ENCODE measurements around the gene RNF220.

Gene RNF220

GRCh38 chr1:44596511-44596910, 191.5 kb downstream of the RNF220 start:
- H3K18ac ChIP-seq (ENCODE audit: low read length) = no peak overlapping the region
- no peak overlapping the region for H2BK120ac ChIP-seq (ENCODE audit: insufficient read depth, low read length, poor library complexity)
- no peak overlapping the region for H2AK5ac ChIP-seq (ENCODE audit: low read length)
- H3K4me2 ChIP-seq (ENCODE audit: low read length) = no peak overlapping the region
- H2BK12ac ChIP-seq (ENCODE audit: low read length) = no peak overlapping the region
- H4K8ac ChIP-seq (ENCODE audit: low read depth, low read length) = no peak overlapping the region
- H4K12ac ChIP-seq (ENCODE audit: low read depth, low read length) = no peak overlapping the region
- no peak overlapping the region for H2BK5ac ChIP-seq (ENCODE audit: low read depth, low read length, poor library complexity)
- no peak for DNase-seq
- no peaks in the 10 kb centered on the region for H3K79me1 ChIP-seq (ENCODE audit: low read length)
- H3K4ac ChIP-seq (ENCODE audit: low read depth, low read length) = no peak overlapping the region
- H3K27ac ChIP-seq (ENCODE audit: low read depth, low read length) = no peak overlapping the region
- no peaks in the 10 kb centered on the region for H3K9me3 ChIP-seq (ENCODE audit: insufficient read depth, low read depth, low read length)
- H3K23ac ChIP-seq (ENCODE audit: low read length) = no peak overlapping the region
- no peaks in the 10 kb centered on the region for H3K36me3 ChIP-seq (ENCODE audit: control insufficient read depth in 1 of 2, insufficient read depth in 2 of 2, low read length in 2 of 2)
- H3K9ac ChIP-seq (ENCODE audit: low read length) = no peak overlapping the region
- no peaks in the 10 kb centered on the region for H3K4me1 ChIP-seq (ENCODE audit: control insufficient read depth in 1 of 2, insufficient read depth in 2 of 2, low read length in 2 of 2)
- no peaks in the 10 kb centered on the region for H3K79me2 ChIP-seq (ENCODE audit: control insufficient read depth, insufficient read depth, low read length, poor library complexity)
- no peak overlapping the region for H2AFZ ChIP-seq (ENCODE audit: insufficient read depth, low read length, poor library complexity)
- H3K27me3 ChIP-seq (ENCODE audit: insufficient read depth, low read length) = no peaks in the 10 kb centered on the region
- no peak overlapping the region for H4K91ac ChIP-seq (ENCODE audit: low read depth, low read length)
- H3K4me3 ChIP-seq (ENCODE audit: low read depth, low read length) = no peak overlapping the region
- no CpG with 5 or more reads among the region's 4 CpGs for WGBS (ENCODE audit: extremely low coverage, insufficient coverage, insufficient read length)
- H3K14ac ChIP-seq (ENCODE audit: low read length) = no peak overlapping the region

- no peak overlapping the region for H3K4me2 ChIP-seq (ENCODE audit: low read length)
- no CpG with 5 or more reads among the region's 10 CpGs for WGBS (ENCODE audit: extremely low coverage, insufficient coverage, insufficient read length)
- H3K79me2 ChIP-seq (ENCODE audit: control insufficient read depth, insufficient read depth, low read length, poor library complexity) = no peaks in the 10 kb centered on the region
- no peak overlapping the region for H4K91ac ChIP-seq (ENCODE audit: low read depth, low read length)
- no peak overlapping the region for H2BK120ac ChIP-seq (ENCODE audit: insufficient read depth, low read length, poor library complexity)
- H3K18ac ChIP-seq (ENCODE audit: low read length) = no peak overlapping the region
- no peaks in the 10 kb centered on the region for H3K36me3 ChIP-seq (ENCODE audit: control insufficient read depth in 1 of 2, insufficient read depth in 2 of 2, low read length in 2 of 2)
- H3K4me3 ChIP-seq (ENCODE audit: low read depth, low read length) = no peak overlapping the region
- no peak overlapping the region for H3K23ac ChIP-seq (ENCODE audit: low read length)
- H3K14ac ChIP-seq (ENCODE audit: low read length) = no peak overlapping the region
- no peak for DNase-seq
- H2AFZ ChIP-seq (ENCODE audit: insufficient read depth, low read length, poor library complexity) = no peak overlapping the region
- no peak overlapping the region for H2BK12ac ChIP-seq (ENCODE audit: low read length)
- no peak overlapping the region for H3K4ac ChIP-seq (ENCODE audit: low read depth, low read length)
- H3K9ac ChIP-seq (ENCODE audit: low read length) = no peak overlapping the region
- H3K9me3 ChIP-seq (ENCODE audit: insufficient read depth, low read depth, low read length) = no peaks in the 10 kb centered on the region
- H3K27ac ChIP-seq (ENCODE audit: low read depth, low read length) = no peak overlapping the region
- no peaks in the 10 kb centered on the region for H3K79me1 ChIP-seq (ENCODE audit: low read length)
- H4K12ac ChIP-seq (ENCODE audit: low read depth, low read length) = no peak overlapping the region
- H3K27me3 ChIP-seq (ENCODE audit: insufficient read depth, low read length) = no peaks in the 10 kb centered on the region
- H4K8ac ChIP-seq (ENCODE audit: low read depth, low read length) = no peak overlapping the region
- no peak overlapping the region for H2AK5ac ChIP-seq (ENCODE audit: low read length)
- H3K4me1 ChIP-seq (ENCODE audit: control insufficient read depth in 1 of 2, insufficient read depth in 2 of 2, low read length in 2 of 2) = no peaks in the 10 kb centered on the region
- no peak overlapping the region for H2BK5ac ChIP-seq (ENCODE audit: low read depth, low read length, poor library complexity)
These were observed 193.1 kb downstream of the RNF220 start for GRCh38 chr1:44598167-44598566.

- Histone ChIP-seq H4K8ac (ENCODE audit: low read depth, low read length) (no peak overlapping the region), H3K4me2 (ENCODE audit: low read length) (no peak overlapping the region), H2BK120ac (ENCODE audit: insufficient read depth, low read length, poor library complexity) (no peak overlapping the region), H3K14ac (ENCODE audit: low read length) (no peak overlapping the region), H3K79me1 (ENCODE audit: low read length) (no peaks in the 10 kb centered on the region), H3K4ac (ENCODE audit: low read depth, low read length) (no peak overlapping the region), H3K23ac (ENCODE audit: low read length) (no peak overlapping the region), H3K4me3 (ENCODE audit: low read depth, low read length) (peak overlapping the region; percentile 12), H3K36me3 (ENCODE audit: control insufficient read depth in 1 of 2, insufficient read depth in 2 of 2, low read length in 2 of 2) (no peaks in the 10 kb centered on the region), H3K27ac (ENCODE audit: low read depth, low read length) (no peak overlapping the region), H4K91ac (ENCODE audit: low read depth, low read length) (no peak overlapping the region), H2BK5ac (ENCODE audit: low read depth, low read length, poor library complexity) (no peak overlapping the region), H2AK5ac (ENCODE audit: low read length) (no peak overlapping the region), H2AFZ (ENCODE audit: insufficient read depth, low read length, poor library complexity) (no peak overlapping the region), H3K27me3 (ENCODE audit: insufficient read depth, low read length) (no peaks in the 10 kb centered on the region), H3K4me1 (ENCODE audit: control insufficient read depth in 1 of 2, insufficient read depth in 2 of 2, low read length in 2 of 2) (no peaks in the 10 kb centered on the region), H3K79me2 (ENCODE audit: control insufficient read depth, insufficient read depth, low read length, poor library complexity) (no peaks in the 10 kb centered on the region), H4K12ac (ENCODE audit: low read depth, low read length) (no peak overlapping the region), H3K18ac (ENCODE audit: low read length) (no peak overlapping the region), H3K9ac (ENCODE audit: low read length) (no peak overlapping the region), H3K9me3 (ENCODE audit: insufficient read depth, low read depth, low read length) (no peaks in the 10 kb centered on the region), H2BK12ac (ENCODE audit: low read length) (no peak overlapping the region)
- WGBS (ENCODE audit: extremely low coverage, insufficient coverage, insufficient read length) = 98% methylated on average over 2 of the region's 29 CpGs
- DNase-seq = no peak
These were observed 197.9 kb downstream of the RNF220 start for GRCh38 chr1:44602634-44603628.

GRCh38 chr1:44603718-44604117, 198.7 kb downstream of the RNF220 start:
- Histone ChIP-seq H2BK5ac (ENCODE audit: low read depth, low read length, poor library complexity) (no peak overlapping the region), H3K4ac (ENCODE audit: low read depth, low read length) (no peak overlapping the region)
- no CpG with 5 or more reads among the region's 4 CpGs for WGBS (ENCODE audit: extremely low coverage, insufficient coverage, insufficient read length)

More at GRCh38 chr1:44603718-44604117, 198.7 kb downstream of the RNF220 start:
- Histone ChIP-seq H3K14ac (ENCODE audit: low read length) (no peak overlapping the region), H3K79me2 (ENCODE audit: control insufficient read depth, insufficient read depth, low read length, poor library complexity) (no peaks in the 10 kb centered on the region), H3K23ac (ENCODE audit: low read length) (no peak overlapping the region), H3K27ac (ENCODE audit: low read depth, low read length) (no peak overlapping the region), H3K4me2 (ENCODE audit: low read length) (no peak overlapping the region), H2BK12ac (ENCODE audit: low read length) (no peak overlapping the region), H3K27me3 (ENCODE audit: insufficient read depth, low read length) (no peaks in the 10 kb centered on the region), H3K36me3 (ENCODE audit: control insufficient read depth in 1 of 2, insufficient read depth in 2 of 2, low read length in 2 of 2) (no peaks in the 10 kb centered on the region), H4K8ac (ENCODE audit: low read depth, low read length) (no peak overlapping the region), H3K9ac (ENCODE audit: low read length) (no peak overlapping the region), H2BK120ac (ENCODE audit: insufficient read depth, low read length, poor library complexity) (no peak overlapping the region), H3K18ac (ENCODE audit: low read length) (no peak overlapping the region), H4K91ac (ENCODE audit: low read depth, low read length) (no peak overlapping the region), H3K4me3 (ENCODE audit: low read depth, low read length) (no peak overlapping the region), H4K12ac (ENCODE audit: low read depth, low read length) (no peak overlapping the region), H2AFZ (ENCODE audit: insufficient read depth, low read length, poor library complexity) (no peak overlapping the region), H2AK5ac (ENCODE audit: low read length) (no peak overlapping the region), H3K9me3 (ENCODE audit: insufficient read depth, low read depth, low read length) (no peaks in the 10 kb centered on the region), H3K79me1 (ENCODE audit: low read length) (no peaks in the 10 kb centered on the region), H3K4me1 (ENCODE audit: control insufficient read depth in 1 of 2, insufficient read depth in 2 of 2, low read length in 2 of 2) (no peaks in the 10 kb centered on the region)
- no peak for DNase-seq

Data from trophoblast cell (in vitro differentiated cells and primary cell).